GM12801 (cell line): ENCODE data around the gene HOXA5.

Experiments used
- TF ChIP-seq, protein P1 (sequence below): IDR thresholded peaks from one replicate; pipeline ENCODE4 v1.5.1; 2011; ENCODE audit warnings: control low read depth; ENCODE audit not compliant: insufficient read length; ENCODE audit errors: extremely low read depth

Gene HOXA5

DNA sequence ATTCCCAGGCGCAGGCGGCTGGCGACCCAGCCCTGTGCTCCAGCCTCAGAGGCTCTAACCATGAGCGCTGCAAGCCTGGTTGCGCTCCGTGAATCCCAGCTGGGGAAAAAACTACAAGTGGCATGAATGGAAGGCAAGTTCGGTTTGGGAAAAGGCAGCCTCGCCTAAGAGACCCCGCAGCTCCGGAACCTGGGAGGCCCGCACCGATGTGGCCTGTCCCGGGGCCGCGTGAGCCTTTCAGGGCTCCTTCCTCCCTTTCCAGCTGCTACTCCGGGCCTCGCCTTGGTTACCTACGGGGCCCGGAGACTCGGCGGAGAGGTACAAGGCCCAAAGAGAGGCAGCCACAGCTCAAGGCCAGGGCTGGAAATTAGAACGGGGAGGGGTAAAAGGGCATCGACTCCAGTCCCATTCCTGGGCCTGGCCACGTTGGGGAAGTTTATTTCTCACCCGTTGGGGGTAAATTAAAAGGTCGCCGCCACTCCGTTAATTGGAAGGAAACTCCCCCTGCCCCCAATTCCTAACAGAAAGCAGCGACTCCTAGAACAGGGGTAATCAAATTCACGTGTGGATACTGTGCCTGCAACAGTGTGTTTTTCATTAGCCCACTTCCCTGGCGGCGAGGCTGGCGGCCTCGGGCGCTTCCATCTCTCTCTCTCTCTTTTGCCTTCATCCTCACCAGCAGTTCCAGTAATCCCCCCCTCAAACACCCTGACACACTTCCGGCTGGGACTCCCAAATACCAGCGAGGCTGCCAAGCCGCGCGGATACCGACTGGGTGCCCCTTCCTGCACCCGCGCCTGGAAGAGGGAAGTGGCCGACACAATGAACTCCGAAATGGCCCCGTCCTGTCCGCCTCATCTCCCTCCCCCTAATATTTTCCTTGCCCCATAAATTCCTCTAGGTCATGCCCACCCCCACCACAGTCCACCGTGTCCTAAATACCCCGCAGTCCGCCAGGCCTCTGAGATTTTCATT is 23.3 kb upstream of the HOXA5 start:
- TF ChIP-seq, protein P1, sequence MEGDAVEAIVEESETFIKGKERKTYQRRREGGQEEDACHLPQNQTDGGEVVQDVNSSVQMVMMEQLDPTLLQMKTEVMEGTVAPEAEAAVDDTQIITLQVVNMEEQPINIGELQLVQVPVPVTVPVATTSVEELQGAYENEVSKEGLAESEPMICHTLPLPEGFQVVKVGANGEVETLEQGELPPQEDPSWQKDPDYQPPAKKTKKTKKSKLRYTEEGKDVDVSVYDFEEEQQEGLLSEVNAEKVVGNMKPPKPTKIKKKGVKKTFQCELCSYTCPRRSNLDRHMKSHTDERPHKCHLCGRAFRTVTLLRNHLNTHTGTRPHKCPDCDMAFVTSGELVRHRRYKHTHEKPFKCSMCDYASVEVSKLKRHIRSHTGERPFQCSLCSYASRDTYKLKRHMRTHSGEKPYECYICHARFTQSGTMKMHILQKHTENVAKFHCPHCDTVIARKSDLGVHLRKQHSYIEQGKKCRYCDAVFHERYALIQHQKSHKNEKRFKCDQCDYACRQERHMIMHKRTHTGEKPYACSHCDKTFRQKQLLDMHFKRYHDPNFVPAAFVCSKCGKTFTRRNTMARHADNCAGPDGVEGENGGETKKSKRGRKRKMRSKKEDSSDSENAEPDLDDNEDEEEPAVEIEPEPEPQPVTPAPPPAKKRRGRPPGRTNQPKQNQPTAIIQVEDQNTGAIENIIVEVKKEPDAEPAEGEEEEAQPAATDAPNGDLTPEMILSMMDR = no peak

DNA sequence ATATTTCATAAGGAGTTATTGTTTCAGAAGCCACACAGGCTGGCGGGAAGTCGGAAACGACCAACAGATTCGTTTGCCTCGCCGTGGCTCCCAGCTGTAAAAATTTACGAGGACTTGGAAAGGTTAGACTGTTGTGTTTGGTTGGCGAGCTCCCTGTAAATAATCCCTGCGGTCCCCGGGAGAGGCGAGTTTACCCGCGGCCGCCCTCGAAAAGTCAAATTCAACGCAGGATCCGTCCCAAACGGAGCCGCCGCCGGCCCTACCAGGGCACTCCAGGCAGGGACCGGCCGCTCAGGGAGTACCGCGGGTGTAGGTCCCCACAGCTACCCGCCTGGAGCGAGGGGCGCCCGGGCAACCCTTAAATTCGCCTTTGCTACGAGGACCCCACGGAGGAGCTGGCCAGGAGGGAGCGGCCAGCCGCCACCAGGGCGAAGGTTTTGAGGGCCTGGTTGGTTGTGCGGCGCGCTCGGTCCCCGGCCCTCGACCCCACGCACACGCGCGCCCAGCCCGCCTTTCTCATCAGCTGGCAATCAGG is 22.6 kb upstream of the HOXA5 start:
- TF ChIP-seq, protein P1 = no peak

GRCh38 chr7:27165089-27165995 is 21.9 kb upstream of the HOXA5 start, which contains the start of gene HOXA9:
HOXA9 (minus strand) TSS chr7:27165537; CDS start chr7:27165457, 80 bp downstream.
- TF ChIP-seq, protein P1 = no peak

DNA sequence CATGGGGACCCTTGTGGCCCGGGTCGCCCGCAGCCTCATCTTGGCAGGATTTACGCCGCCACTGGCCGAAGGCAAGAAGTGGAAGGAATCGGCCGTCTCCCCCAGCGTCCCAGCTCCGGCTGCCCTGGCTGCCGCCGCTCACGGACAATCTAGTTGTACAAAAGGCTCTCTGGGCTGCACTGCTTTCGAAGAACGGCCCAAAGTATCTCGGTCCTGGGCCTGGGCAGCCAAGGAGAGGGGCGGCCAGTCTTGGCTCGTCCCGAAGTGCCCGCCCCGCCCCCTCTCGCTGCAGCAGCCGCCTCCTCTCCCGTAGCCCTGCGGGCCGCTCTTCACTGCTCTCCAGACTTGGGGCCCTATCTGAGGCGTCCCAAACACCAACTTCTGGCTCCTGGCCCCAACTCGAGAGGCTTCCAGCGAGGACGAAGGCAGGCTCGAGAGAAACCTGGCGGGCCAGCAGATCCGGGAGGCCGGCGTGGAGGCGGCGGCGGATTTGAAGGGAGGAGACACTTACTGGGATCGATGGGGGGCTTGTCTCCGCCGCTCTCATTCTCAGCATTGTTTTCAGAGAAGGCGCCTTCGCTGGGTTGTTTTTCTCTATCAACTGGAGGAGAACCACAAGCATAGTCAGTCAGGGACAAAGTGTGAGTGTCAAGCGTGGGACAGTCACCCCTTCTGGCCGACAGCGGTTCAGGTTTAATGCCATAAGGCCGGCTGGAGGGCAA is 21.0 kb upstream of the HOXA5 start:
- TF ChIP-seq, protein P1 = no peak

- TF ChIP-seq, protein P1 = no peak
These were observed 20.5 kb upstream of the HOXA5 start for GRCh38 chr7:27164045-27164366.

- TF ChIP-seq, protein P1 = no peak
These were observed 20.0 kb upstream of the HOXA5 start for GRCh38 chr7:27163288-27164044.
